ENCODE results near the gene TOMM22. TPM values are rescaled to one million over a fixed set of nuclear protein-coding genes. Genes with fewer than 3 reads are reported as not detected.

Gene TOMM22
- total RNA-seq, 1 donor from 2014 or later, result 108 TPM

- peak; percentile 96 for DNase-seq (ENCODE audit: low spot score)
- Mint-ChIP-seq H3K27ac (ENCODE audit: unreplicated experiment) (peak within 1 kb of the TSS; percentile 93), H3K9me3 (ENCODE audit: unreplicated experiment) (no peaks in the 10 kb centered on the region), H3K27me3 (ENCODE audit: unreplicated experiment) (peaks cover 12% of the 10 kb centered on the region), H3K4me1 (ENCODE audit: unreplicated experiment) (peaks cover 43% of the 10 kb centered on the region), H3K4me3 (ENCODE audit: unreplicated experiment) (peak within 1 kb of the TSS; percentile 94), H3K36me3 (ENCODE audit: low read depth, unreplicated experiment) (no peaks in the 10 kb centered on the region)
- TF ChIP-seq CTCF (IDR thresholded peaks at IDR 0.05; ENCODE audit: unreplicated experiment), result no peak
Observed at GRCh38 chr22:38705235-38706100, 23.7 kb downstream of the TOMM22 start, which contains the start of gene GTPBP1. Gene GTPBP1 (plus strand): TSS chr22:38705944. CDS start chr22:38705956, 12 bp downstream.

DNA sequence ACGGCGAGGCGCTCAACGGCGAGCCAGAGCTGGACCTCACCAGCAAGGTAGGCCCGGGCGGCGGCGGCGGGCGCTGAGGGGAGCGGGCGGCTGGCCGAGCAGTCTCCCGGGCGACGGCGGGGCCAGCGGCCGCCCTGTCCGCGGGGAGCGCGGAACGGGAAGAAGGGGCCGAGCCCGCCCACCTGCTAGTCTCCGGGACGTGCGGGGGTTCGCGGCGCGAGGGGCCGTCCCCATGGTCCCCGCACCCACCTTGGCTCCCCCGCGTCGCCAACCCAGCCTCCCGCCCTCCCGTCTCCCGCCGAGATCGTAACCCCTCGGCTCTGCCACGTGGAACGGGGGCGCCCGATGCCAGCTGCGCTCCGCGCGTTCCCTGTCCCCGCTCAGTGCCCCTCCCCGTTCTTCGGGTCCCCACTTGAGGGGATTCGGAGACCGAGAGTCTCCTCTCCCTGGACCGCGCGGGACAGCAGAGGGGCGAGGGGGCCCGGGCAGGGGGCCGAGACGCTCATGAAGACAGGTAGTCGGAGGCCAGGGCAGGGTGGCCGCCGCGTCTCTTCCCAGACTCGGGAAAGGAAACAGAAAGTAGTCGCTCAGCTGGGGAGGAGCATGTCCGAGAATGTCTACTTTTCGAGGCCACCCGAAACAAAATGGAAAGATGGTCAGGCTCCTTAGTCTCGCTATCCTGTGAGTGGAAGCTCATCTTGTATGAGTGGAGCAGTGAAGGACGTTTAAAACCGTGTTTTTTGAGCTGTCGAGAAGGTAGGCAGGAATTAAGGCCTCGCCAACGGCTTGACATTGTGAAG lies 24.5 kb downstream of the TOMM22 start:
- peak; percentile 52 for DNase-seq (ENCODE audit: low spot score)
- H3K27me3 Mint-ChIP-seq (ENCODE audit: unreplicated experiment), result peaks cover 11% of the 10 kb centered on the region
- H3K27ac Mint-ChIP-seq (ENCODE audit: unreplicated experiment), result peak overlapping the region; percentile 78
- H3K9me3 Mint-ChIP-seq (ENCODE audit: unreplicated experiment), result no peaks in the 10 kb centered on the region
- H3K4me3 Mint-ChIP-seq (ENCODE audit: unreplicated experiment), result peak overlapping the region; percentile 94
- H3K4me1 Mint-ChIP-seq (ENCODE audit: unreplicated experiment), result peaks cover 46% of the 10 kb centered on the region
- TF ChIP-seq CTCF (IDR thresholded peaks at IDR 0.05; ENCODE audit: unreplicated experiment), result no peak
- H3K36me3 Mint-ChIP-seq (ENCODE audit: low read depth, unreplicated experiment), result peaks cover 7% of the 10 kb centered on the region

DNA sequence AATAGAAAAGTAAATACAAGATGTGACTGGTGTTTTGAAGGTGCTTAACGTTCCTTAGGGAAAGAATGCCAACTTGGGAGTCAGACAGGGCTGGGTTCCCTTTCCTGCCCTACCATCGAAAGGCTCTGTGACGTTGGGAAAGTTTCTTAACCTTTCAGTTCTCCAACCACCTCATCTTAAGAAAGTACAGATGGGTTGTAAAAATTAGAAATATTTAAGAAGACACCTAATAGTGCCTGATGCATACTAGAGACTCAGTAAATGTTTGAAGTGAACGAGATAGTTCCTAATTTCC lies 25.1 kb downstream of the TOMM22 start:
- H3K27ac Mint-ChIP-seq (ENCODE audit: unreplicated experiment), result peak overlapping the region; percentile 78
- no peak for DNase-seq (ENCODE audit: low spot score)
- peaks cover 8% of the 10 kb centered on the region for H3K36me3 Mint-ChIP-seq (ENCODE audit: low read depth, unreplicated experiment)
- no peak for TF ChIP-seq CTCF (IDR thresholded peaks at IDR 0.05; ENCODE audit: unreplicated experiment)
- peak overlapping the region; percentile 94 for H3K4me3 Mint-ChIP-seq (ENCODE audit: unreplicated experiment)
- H3K4me1 Mint-ChIP-seq (ENCODE audit: unreplicated experiment), result peaks cover 46% of the 10 kb centered on the region
- peaks cover 7% of the 10 kb centered on the region for H3K27me3 Mint-ChIP-seq (ENCODE audit: unreplicated experiment)
- H3K9me3 Mint-ChIP-seq (ENCODE audit: unreplicated experiment), result no peaks in the 10 kb centered on the region

DNA sequence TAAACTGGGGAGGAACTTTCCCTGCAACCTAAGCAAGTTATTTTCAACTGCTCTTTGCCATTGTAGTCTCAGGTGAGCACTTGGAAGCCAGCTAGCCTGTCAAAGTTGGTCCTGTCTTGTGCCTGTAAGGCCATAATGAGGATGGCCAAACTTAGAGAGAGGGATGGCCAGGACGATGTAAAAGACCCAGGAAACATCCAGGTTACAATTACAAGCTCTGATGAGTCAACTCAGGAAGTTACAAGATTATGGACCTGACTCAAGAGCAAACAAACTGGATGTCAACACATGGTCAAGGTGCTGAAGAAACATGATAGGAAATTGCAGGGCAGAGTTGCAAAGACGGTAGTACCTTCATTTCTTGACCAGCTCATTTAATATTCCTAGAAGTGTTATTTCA lies 25.6 kb downstream of the TOMM22 start:
- Mint-ChIP-seq H3K4me1 (ENCODE audit: unreplicated experiment) (peaks cover 50% of the 10 kb centered on the region), H3K9me3 (ENCODE audit: unreplicated experiment) (no peaks in the 10 kb centered on the region), H3K4me3 (ENCODE audit: unreplicated experiment) (peak overlapping the region; percentile 94), H3K27me3 (ENCODE audit: unreplicated experiment) (peaks cover 10% of the 10 kb centered on the region), H3K27ac (ENCODE audit: unreplicated experiment) (no peak overlapping the region), H3K36me3 (ENCODE audit: low read depth, unreplicated experiment) (peaks cover 8% of the 10 kb centered on the region)
- no peak for TF ChIP-seq CTCF (IDR thresholded peaks at IDR 0.05; ENCODE audit: unreplicated experiment)
- no peak for DNase-seq (ENCODE audit: low spot score)
